Prostate gland (tissue), 2 donors: Measurements from ENCODE around the gene TOM1L2.

Source experiments
- CTCF ChIP-seq, 4 experiments: fragments of 200-600 bp in 2 of 4; fragments of 450-650 bp in 2 of 4; sonication (generic) in 2 of 4; IDR thresholded peaks; 1 replicate in 3 of 4; 2 replicates in 1 of 4; pipeline ENCODE4 v1.5.1; 2016 to 2019; ENCODE audit warnings: antibody characterized with exemption in 4 of 4, mild to moderate bottlenecking in 2 of 4, moderate library complexity in 2 of 4
- POLR2A ChIP-seq: fragments of 450-650 bp; IDR thresholded peaks from one replicate; pipeline ENCODE4 v1.6.1; 2016; ENCODE audit warnings: antibody characterized with exemption, mild to moderate bottlenecking
- POLR2AphosphoS5 ChIP-seq: sonication (generic); formaldehyde crosslinking; IDR thresholded peaks from one replicate; pipeline ENCODE4 v1.6.1; 2017; ENCODE audit warnings: antibody characterized with exemption

- TF ChIP-seq CTCF (IDR thresholded peaks at IDR 0.05) (no peak), POLR2AphosphoS5 (no peak), POLR2A (no peak)
Measured at GRCh38 chr17:17845046-17845775, 127.0 kb downstream of the TOM1L2 start.
